ENCODE data around the gene PHF13.

DNA sequence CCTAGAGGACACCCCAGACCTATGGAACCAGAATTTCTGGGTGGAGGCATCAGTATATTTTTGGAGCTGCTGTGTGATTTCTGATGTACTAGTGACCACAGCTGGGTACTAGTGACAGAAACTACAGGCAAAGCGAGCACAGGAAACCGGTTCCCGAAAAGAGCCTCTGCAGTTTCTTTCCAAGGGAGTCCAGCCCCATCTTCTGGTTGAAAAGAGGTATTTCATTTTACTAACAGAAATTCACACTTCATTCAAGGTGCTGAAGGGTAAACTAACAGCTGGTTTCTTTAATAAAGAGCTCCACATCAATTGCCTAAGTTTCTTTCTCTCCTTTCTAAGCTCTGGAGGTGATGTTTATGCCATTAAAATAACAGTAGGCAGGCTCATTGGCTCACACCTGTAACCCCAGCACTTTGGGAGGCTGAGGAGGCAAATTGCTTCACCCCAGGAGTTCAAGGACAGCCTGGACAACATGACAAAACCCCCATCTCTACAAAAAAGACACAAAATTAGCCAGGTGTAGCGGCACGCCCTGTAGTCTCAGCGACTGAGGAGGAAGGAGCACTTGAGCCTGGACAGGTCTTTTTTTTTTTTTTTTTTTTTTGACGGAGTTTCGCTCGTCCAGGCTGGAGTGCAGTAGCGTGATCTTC, 33.1 kb downstream of the PHF13 start:
- TF ChIP-seq, protein P1, sequence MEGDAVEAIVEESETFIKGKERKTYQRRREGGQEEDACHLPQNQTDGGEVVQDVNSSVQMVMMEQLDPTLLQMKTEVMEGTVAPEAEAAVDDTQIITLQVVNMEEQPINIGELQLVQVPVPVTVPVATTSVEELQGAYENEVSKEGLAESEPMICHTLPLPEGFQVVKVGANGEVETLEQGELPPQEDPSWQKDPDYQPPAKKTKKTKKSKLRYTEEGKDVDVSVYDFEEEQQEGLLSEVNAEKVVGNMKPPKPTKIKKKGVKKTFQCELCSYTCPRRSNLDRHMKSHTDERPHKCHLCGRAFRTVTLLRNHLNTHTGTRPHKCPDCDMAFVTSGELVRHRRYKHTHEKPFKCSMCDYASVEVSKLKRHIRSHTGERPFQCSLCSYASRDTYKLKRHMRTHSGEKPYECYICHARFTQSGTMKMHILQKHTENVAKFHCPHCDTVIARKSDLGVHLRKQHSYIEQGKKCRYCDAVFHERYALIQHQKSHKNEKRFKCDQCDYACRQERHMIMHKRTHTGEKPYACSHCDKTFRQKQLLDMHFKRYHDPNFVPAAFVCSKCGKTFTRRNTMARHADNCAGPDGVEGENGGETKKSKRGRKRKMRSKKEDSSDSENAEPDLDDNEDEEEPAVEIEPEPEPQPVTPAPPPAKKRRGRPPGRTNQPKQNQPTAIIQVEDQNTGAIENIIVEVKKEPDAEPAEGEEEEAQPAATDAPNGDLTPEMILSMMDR (IDR thresholded peaks at IDR 0.05): peak; percentile 26 to 68 (median 50)
- TF ChIP-seq POLR2A (IDR thresholded peaks at IDR 0.05) (no peak), EP300 (IDR thresholded peaks at IDR 0.05) (no peak)
